ENCODE results near the gene EFNA5.

Gene EFNA5

DNA sequence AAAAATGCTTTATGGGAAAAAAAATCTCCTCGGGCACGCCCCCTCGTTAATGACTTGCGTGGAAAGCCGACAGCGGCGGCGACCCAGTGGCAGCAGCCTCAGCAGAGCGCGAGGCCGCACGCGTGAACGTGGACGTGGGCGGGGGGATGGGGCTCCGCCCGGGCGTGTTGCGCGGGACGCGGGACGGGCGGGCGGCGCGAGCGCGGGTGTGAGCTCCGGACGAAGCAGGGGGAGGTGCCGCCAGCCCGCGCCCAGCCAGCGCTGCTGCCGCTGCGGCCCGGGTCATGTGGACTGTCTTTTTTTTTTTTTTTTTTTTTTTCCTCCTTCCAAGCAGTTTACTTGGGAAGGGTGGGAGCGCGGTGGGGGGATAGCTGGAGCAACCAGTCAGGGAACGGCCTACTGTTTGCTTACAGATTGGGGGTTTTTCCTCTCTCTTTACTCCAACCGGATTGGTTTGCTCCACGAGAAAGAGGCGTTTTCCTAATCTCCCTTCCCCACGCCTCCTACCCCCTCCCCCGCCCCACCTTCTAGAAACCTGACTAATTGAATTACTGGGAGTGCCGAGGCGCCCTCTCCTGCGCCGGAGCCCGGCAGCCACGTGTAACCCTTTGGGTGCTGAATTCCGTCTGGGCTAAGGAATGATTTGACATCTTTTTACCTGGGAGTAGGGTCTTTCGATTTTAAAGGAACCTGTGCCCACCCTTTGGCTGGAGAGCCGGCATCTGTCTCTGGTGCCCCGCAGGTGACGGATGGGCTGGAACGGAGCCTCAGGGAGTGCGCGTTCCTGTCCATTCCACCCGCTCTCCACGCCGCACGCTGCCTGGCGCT lies 1.7 kb upstream of the EFNA5 start:
- DNase-seq = peak; percentile 98

DNA sequence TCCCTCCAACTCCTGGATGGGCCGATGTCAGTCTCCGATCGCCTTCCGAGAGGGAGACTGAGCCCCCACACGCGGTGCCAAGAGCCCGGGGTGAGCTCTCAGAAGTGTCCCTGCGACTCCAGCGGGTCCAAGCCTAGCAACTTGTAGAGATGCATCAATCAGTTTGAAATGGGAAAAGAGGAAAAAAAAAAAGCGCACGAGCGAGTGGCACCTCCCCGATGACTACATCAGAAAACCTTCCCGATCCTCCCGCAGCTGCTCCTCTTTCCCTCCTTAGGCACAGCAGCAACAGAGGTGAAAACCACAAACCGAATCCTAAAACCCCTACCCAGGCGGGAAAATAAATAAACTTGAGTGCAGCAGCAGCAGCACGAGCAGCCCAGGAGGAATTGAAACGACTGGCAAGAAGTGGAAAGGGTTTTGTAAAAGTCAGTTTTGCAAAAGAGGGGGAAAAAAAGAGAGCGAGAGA lies 1.0 kb upstream of the EFNA5 start:
- peak; percentile 87 for DNase-seq

DNA sequence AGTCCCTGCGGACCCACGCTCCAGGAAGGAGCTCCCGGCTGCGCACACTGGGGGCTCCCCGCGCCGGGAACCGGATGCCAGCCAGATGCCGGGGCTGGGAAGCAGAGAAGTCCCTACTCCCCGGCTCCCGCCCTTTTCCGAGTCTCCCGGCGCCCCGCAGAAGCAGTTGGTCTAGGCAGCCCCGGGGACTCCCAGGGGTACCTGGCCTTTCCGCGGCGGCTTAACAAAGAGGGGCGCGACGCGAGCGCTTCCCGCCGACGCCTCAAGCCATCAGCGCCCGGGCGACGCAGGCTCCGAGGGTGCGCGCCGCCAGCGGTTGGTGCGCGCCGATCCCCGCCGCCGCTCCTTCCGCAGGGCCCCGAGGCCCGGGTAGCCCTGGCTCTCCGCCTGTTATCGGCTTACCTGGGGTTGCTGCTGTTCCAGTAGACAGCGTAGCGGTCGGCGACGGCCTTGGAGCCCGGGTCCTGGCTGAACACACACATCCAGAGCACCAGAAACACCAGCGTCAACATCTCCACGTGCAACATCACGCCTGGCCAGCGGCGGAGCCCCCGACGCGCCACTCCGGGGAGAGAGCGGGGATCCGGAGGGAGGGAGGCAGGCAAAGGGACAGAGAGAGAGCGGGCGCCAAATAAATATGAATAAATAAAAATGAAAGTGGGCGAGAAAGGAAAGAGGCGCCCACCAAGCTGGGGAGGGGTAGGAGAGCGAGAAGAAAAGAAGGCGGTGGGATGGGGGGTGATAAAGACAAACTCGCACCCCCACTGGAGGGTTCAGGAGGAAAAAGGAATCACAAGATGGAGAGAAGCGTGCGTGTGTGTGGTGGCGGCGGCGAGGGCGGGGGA lies 428 bp downstream of the EFNA5 start:
- peak; percentile 82 for DNase-seq

DNA sequence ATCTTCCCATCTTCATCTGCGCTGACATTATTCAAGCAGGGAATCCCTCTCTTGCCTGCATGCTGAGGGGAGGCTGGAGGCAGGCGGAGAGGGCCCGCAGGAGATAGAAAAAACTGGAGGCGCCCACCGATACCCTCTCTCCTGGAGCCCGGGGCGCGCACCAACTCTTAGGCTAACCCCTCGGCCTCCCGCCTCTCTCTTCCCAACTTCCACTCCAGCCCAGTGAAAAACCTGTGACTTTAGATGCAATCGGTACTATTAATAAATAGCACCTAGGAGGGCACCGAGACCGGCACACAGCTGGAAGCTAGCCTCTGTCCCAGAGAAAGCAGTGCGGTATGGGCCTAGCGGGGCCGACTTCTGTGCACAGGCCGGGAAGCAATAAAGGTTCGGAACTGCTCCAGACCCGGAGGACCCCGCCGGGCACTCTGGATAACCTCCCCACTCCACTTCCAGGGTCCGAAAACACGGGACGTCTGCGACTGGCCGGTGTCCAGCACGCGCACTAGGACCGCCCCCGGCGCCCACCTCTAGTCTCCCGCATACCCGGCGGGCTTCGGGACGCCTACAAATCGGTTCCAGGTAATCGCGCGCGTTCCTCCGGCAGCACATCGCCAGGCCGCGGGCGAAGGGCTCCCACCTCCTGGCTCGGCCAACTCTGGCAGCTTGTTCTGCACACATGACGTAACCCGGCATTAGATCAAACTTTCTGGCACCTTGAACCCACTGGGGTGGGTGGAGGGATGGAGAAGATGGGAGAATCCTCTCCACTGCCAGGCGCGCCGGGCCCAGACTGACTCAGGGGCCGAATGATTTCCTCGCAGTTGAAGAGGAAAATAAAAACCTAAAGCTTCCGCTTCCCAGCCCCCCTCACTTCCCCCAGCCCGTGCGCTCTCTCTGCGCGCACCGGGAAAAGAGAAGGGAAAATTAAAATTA lies 1.4 kb downstream of the EFNA5 start:
- DNase-seq = peak; percentile 73

DNA sequence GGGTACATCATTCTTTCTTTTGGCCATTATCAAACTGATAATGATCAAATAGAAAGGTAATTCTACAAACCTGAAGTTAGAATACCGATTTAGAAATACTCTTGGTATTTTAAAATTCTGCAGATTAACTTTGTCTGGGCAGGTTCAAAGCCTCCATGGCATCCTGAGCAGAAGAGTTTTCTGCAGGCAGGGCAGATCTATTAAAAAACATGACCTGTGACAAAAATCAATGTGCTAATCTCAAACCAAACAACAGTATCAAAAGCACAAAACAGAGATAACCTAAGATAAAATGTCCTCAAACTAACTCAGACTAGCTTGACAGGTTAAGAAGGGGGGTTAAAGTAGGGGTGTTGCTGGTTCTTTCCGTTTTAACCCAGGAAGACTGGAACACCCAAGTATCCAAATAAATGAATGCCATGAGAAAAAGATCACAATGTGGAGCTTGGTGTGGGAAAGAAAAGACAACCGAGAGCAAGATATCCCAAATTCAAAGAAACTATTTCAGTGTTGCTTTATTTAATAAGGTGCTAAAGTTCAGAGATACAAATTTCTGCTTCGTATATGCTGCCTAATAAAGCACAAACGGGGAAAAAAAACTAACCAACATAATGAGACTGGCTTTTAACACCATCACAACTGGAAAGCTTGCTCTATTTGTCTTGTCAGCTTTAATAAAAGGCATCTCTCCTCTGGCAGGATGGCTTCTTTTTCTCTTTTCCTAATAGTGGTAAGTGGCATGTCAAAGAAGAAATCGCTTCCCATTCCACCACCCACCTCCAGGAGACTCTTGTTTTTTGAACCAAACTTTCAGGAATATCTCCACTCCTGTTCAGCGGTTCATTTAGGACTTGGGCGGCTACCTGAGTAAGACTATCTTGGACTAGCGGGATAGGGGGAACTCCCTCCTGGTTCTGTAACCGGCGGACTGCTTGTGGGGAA lies 2.3 kb downstream of the EFNA5 start:
- peak; percentile 41 for DNase-seq

DNA sequence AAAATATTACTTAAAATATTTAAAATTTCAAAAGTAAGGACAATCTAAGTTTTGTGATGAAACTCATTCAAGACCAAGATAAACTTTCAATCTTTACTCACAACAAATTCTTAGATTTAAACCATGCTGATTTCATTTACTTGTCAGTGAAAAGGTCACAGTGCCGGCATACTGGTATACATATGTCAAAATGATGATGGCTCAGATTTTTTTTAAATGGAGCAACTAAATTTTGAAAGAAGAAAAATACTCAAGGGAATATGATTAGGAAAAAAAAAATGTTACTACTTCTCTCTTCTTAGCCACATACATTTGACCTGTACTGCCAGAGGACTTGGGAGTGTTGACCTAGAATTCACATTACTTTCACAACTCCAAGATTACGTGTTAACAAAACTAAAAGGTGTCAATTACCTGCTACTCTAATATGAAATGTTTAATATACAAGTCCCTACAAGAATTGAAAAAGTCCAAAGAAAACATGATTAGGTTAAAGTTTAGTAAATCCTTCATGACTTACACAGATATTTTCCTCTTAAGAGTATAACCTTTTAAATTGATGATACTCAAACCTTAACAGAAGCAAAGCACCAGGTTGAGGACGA lies 4.6 kb downstream of the EFNA5 start:
- no peak for DNase-seq

DNA sequence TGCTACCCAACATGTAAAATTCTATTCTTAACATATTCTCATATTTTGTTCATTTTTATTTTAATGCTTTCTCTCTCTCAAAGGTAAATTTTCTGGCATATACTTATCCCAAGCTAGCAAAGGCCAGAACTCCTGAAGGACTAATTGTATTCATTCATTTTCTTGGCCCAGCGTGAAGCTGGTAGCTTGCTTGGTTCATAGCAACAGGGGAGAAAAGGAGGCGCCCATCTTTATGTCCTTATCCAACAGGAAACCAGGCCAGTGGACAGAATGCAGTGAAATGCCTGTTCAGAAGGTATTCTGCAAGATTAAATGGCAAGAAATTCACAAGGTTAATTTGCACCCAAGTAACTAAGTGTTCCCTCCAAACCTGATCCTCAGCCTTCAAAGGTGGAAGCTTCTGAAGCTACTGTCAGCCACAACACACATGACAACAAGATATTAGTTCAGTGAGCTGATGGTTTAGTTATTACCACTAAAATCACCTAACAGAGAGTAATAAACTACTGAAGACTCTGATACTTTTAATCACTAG lies 5.6 kb downstream of the EFNA5 start:
- no peak for DNase-seq

DNA sequence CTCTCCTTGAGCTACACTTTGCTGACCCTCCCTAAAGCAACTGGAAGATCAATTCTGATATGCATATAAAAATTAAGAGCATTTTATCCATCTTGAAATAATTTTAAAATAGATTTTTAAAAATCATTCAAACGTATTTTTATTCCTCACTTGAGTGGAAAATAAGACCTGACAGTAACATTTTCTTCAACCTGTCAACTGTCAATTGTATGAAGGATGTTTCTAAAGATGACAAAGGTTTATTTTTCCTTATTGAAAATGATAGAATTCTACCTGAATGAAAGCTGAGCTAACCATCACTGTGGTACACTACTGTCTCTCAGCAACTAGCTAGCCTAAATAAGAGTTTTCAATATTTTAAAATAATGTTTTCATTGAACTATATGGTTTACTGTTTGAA lies 7.0 kb downstream of the EFNA5 start:
- DNase-seq = no peak

DNA sequence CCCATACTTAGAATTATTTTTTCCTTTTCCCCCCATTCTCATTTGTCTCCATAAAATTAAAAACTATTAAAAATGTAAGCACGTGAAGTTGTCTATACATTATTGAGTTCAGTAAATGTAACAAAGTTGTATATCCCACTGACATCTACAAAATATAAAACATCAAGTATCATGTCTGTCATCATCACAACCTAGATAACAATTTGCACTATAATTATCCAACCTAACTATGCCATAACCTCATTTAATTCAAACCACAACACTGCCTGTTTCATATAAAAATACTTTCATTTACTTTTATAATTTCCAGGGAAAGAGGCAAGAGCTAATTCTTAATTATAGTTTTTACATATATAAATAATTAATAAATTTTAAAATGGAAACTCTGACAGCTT lies 9.1 kb downstream of the EFNA5 start:
- no peak for DNase-seq

DNA sequence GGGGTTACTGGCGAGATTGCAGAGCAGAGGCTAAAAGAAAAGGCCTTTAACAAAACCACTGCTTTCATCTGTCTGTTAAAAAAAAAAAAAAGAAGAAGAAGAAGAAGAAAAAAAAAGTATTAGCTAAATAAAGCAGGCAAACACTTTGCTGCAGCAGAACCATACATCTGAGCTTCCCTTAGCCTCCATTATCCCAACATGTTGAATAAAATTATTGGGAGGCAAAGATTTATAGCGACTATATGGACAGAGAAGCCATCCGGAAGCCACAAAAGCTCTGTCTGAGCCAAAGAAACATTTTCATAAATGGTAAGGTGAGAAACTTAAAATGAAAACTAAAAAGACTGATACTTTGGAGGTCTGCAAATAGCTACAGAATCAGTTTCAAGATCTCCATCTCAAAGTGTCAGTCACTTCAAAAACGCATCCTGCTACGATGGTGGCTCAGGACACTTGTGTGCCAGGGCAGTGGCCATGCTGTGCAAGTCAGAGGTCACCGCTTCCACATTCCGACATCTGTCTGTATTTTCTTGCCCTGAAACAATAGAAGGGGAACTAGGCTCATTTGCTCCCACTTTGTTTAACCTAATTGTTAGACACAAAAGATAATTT lies 9.6 kb downstream of the EFNA5 start:
- no peak for DNase-seq

DNA sequence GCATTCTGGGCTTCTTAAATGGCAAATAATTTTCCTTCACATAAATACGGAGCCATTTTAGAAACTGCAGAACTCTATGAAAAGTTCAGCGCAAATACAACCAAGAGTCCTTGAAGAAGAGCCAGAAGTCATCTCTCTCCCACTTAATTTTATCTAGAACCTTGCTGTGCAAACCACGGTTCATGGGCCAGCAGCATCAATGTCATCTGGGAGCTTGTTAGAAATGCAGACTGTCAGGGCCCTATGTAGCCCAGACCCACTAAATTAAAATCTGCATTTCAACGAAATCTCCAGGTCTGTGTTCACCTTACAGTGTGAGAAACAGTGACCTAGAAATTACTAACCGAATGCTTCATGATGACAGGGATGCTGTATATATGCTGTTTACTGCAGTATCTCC lies 12.2 kb downstream of the EFNA5 start:
- no peak for DNase-seq

DNA sequence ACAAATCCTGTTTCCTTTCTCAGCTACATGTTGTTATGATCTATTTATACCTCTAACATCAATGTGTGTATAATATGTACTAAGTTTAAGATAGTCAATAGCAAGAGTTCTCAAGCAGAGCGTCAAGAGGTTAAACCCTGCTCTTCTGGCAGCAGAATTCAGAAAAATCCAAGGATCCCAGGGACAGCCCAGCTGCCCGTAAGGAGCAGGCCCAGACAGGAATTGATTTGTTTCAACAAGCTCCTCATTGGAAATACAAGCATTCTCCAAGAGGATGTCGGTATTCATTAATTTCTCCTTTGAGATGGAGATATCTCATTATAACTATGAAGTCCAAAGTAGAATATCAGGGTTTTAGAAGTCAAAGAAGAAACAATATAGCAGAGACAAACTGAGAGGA lies 14.9 kb downstream of the EFNA5 start:
- no peak for DNase-seq

DNA sequence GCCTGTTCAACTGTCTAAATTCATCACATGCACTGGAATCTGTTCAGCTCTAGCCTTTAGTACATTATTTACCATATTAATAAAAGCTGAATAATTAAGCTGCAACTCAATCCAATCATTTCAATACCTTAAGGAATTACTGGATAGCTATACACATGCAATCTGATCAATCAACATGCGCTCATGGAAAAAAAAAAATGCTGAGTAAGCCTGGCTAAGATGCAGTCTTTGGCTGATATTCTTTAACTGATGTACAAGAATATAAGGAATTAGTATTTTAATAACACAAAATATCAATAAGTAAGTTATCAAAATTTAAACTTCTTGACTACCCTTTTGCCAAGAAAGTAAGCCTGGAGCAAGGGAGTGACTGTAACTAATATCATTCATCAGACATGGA lies 15.9 kb downstream of the EFNA5 start:
- DNase-seq = no peak

DNA sequence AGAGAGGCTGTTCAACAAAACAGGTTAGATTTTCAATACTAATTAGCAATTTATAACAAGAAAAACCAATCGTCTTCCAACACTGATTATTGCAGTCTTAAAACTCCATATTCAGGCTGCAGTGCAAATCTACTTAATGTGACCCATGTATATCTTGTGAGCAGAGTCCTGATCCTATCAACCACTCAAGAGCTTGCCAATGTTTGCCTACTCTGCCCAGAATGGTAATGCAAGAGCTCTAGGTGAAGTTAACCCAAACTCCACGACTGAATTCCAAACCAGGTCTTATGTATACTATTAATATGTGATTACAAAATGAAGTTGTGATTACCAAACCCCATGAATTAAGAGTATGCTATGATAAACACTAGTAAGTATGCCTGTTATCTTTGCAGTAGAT lies 17.1 kb downstream of the EFNA5 start:
- peak; percentile 11 for DNase-seq

DNA sequence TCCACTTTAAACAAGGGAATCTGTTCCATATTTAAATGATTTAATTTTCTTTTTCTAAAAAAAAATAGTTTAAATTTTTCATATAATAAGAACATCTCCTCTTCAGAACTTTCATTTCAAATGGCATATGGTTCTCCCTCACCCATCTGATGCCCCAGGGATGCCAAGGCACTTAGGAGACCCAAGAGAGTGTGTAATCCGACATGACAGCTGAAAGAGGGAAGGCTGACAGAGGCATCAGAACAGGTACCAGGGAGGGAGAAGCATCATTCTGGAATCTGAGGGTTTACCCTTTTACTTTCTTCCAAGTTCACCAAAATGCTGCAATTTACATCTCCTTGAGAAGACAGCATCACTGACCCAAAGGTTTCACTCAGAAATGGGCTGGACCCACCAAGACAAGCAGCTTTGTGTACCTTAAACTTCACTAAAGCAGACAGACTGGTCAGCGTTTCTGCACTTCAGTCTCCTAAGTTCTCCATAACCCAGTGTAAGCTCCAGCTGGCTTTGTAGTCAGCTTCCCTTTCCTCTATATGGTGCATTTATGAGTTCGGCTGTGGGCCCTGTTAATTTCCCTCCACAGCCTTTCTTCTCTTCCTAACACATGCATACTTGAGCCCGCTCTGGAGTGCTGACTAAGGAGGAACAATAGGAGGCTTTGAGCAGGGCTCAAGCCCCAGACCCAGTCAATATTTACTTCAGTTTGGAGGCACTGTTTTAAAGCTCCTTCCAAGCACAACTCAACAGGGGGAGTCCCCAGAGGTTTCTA lies 17.7 kb downstream of the EFNA5 start:
- DNase-seq = peak; percentile 4

DNA sequence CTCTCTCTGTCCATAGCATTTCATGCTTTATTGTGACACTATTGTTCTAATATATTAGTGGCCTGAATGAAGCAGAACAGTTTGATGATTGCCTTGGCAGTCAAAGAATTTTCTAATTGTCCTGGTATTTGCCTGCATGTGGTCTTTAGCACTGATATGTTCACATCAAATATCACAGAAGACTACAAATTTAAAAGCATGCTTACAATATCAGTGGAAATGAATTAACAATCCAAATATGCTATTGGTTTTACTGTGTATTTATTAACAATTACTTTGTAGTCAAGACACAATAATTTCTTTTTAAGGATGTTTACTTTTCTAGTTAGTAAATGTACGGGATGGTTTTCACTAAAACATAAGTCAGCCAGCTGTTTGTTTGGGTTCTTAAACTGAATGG lies 18.3 kb downstream of the EFNA5 start:
- no peak for DNase-seq

DNA sequence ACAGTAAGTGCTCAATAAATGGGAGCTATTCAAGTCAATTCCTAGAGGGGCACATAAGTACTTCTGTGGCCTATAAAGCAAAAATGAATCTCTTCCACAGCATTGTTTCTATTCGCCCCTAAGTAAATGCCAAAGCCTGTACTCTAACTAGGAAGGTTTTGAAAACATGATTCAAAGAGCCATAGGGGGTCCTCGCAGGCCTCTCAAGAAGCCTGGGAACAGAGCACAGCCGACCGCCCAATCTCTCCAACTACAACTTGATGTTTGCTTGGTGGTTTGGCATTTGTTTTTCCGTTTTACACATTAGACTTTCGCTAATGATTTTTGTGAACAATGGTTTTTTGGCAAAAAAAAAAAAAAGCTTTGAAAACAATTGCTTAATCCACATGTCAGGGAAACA lies 19.4 kb downstream of the EFNA5 start:
- DNase-seq = no peak

DNA sequence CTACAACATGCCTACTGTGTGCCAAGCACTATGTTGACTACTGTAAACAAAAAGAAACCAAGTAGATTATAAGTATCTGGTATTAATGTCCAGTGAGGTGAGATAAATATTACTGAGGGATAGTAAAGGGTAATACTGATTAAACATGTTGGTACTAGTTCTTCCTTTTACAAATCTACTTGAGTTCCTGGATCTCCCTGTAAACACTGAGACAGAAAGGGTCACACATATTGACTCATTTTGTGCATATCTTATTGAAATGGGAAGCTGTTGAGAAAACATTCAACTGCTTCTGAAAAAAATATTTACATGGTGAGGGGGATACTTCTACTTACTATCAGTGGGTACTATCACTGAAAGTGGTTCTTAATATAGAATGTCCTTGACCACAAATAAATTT lies 24.3 kb downstream of the EFNA5 start:
- peak; percentile 14 for DNase-seq

DNA sequence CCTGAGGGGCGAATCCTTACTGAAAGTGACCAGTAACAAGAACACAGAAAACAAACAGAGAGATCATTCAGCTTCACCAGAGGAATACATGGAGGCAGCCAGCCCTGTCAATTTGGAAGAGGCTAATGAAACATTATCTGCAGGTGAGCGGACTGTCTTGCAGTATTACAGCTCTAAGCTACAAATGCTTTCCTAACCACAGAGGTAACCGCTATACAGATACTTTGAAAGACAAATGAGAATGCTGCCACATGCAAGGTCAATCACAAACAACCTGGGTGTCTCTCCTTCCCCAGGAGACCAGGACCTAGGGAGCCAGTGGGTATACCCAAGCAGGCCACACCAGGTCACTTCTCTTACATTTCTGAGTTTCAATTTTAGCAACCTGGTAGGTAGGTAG lies 30.2 kb downstream of the EFNA5 start:
- no peak for DNase-seq

DNA sequence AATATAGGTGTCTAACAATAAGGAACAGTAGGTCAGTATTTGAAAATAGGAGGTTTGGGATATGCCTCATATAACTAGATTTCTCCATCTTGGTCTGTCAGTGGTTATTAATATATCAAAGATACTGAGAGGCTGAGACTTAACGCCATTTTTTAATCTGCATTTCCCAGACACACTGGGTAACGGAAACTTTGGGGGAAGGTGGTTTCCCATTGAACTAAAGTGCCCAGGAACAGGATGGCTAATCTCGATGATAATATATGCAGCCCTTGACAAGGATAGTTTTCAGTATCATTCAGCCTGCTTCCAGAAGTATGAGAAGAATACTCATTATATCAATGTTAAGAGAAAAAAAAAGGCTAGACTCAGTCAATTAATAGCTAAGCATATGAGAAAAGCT lies 30.7 kb downstream of the EFNA5 start:
- no peak for DNase-seq

Measured in DMS53 (cell line).